ENCODE measurements around the gene ZNF766. TPM values are rescaled to one million over a fixed set of nuclear protein-coding genes. Genes with fewer than 3 reads are reported as not detected.
"Not testable (repeated sequence)": the region's sequence is repeated elsewhere in the genome, so short reads cannot be mapped to it uniquely, and the experiment has no call there.

ZNF766 gene
- total RNA-seq, 2 experiments from 2014 or later, result 18.9 to 23.7 TPM

- CTCF ChIA-PET, result no interaction called here
- Mint-ChIP-seq H3K27ac (no peak overlapping the region), H3K27me3 (ENCODE audit: low read depth) (no peaks in the 10 kb centered on the region), H3K9me3 (ENCODE audit: insufficient read depth) (no peaks in the 10 kb centered on the region), H3K4me1 (ENCODE audit: low read depth) (no peaks in the 10 kb centered on the region), H3K4me3 (no peak overlapping the region), H3K36me3 (ENCODE audit: low read depth) (peaks cover 17% of the 10 kb centered on the region)
- ATAC-seq (no peak), DNase-seq (no peak)
- POLR2A ChIA-PET, result no interaction called here
Measured at GRCh38 chr19:52234406-52234805, 35.0 kb upstream of the ZNF766 start.

- Mint-ChIP-seq H3K4me1 (ENCODE audit: low read depth) (no peaks in the 10 kb centered on the region), H3K4me3 (no peak overlapping the region), H3K27ac (no peak overlapping the region), H3K36me3 (ENCODE audit: low read depth) (no peaks in the 10 kb centered on the region), H3K27me3 (ENCODE audit: low read depth) (no peaks in the 10 kb centered on the region), H3K9me3 (ENCODE audit: insufficient read depth) (no peaks in the 10 kb centered on the region)
- ChIA-PET CTCF (interaction anchor here (0.7 to 1.5 kb wide), 23 partner anchors 8 to 580 kb away, joined by 3 to 27 read pairs (median 4); partner anchors contain the start of genes PPP2R1A and ZNF616), POLR2A (interaction anchor here (1.2 kb wide), 1 partner anchor 48 kb away, joined by 6 read pairs; the partner anchor contains the start of gene PPP2R1A)
- DNase-seq (no peak), ATAC-seq (no peak)
Measured at GRCh38 chr19:52237197-52237596, 32.2 kb upstream of the ZNF766 start.

GRCh38 chr19:52237771-52238400, 31.5 kb upstream of the ZNF766 start:
- no peaks in the 10 kb centered on the region for H3K27me3 Mint-ChIP-seq (ENCODE audit: low read depth)
- H3K36me3 Mint-ChIP-seq (ENCODE audit: low read depth), result no peaks in the 10 kb centered on the region
- ChIA-PET POLR2A (interaction anchor here (1.2 kb wide), 1 partner anchor 48 kb away, joined by 6 read pairs; the partner anchor contains the start of gene PPP2R1A), CTCF (interaction anchor here (0.7 to 1.5 kb wide), 22 partner anchors 9 to 581 kb away, joined by 3 to 27 read pairs (median 4); partner anchors contain the start of genes PPP2R1A and ZNF616)
- H3K9me3 Mint-ChIP-seq (ENCODE audit: insufficient read depth), result no peaks in the 10 kb centered on the region
- H3K4me3 Mint-ChIP-seq, result no peak overlapping the region
- no peak overlapping the region for H3K27ac Mint-ChIP-seq
- H3K4me1 Mint-ChIP-seq (ENCODE audit: low read depth), result no peaks in the 10 kb centered on the region
- ATAC-seq, result peak; percentile 76
- peak; percentile 66 for DNase-seq

- H3K4me3 Mint-ChIP-seq, result no peak overlapping the region
- no peak for ATAC-seq
- ChIA-PET CTCF (no interaction called here), POLR2A (no interaction called here)
- H3K4me1 Mint-ChIP-seq (ENCODE audit: low read depth), result no peaks in the 10 kb centered on the region
- no peak for DNase-seq
- no peaks in the 10 kb centered on the region for H3K27me3 Mint-ChIP-seq (ENCODE audit: low read depth)
- H3K36me3 Mint-ChIP-seq (ENCODE audit: low read depth), result no peaks in the 10 kb centered on the region
- no peak overlapping the region for H3K27ac Mint-ChIP-seq
- no peaks in the 10 kb centered on the region for H3K9me3 Mint-ChIP-seq (ENCODE audit: insufficient read depth)
Measured at GRCh38 chr19:52244021-52244420, 25.4 kb upstream of the ZNF766 start.

GRCh38 chr19:52248241-52248640, 21.1 kb upstream of the ZNF766 start:
- ChIA-PET CTCF (interaction anchor here (0.8 to 1.3 kb wide), 4 partner anchors 11 to 715 kb away, joined by 3 read pairs; no protein-coding TSS in a partner anchor), POLR2A (no interaction called here)
- H3K4me1 Mint-ChIP-seq (ENCODE audit: low read depth), result no peaks in the 10 kb centered on the region
- peak; percentile 57 for ATAC-seq
- no peaks in the 10 kb centered on the region for H3K27me3 Mint-ChIP-seq (ENCODE audit: low read depth)
- DNase-seq, result peak; percentile 65
- H3K4me3 Mint-ChIP-seq, result no peak overlapping the region
- H3K27ac Mint-ChIP-seq, result no peak overlapping the region
- no peaks in the 10 kb centered on the region for H3K36me3 Mint-ChIP-seq (ENCODE audit: low read depth)
- H3K9me3 Mint-ChIP-seq (ENCODE audit: insufficient read depth), result no peaks in the 10 kb centered on the region

- DNase-seq, result no peak
- Mint-ChIP-seq H3K4me3 (no peak overlapping the region), H3K4me1 (ENCODE audit: low read depth) (no peaks in the 10 kb centered on the region), H3K9me3 (ENCODE audit: insufficient read depth) (peaks cover 6% of the 10 kb centered on the region), H3K27me3 (ENCODE audit: low read depth) (peaks cover 2% of the 10 kb centered on the region), H3K27ac (no peak overlapping the region), H3K36me3 (ENCODE audit: low read depth) (no peaks in the 10 kb centered on the region)
- CTCF ChIA-PET, result no interaction called here
- ATAC-seq, result no peak
- POLR2A ChIA-PET, result no interaction called here
Measured at GRCh38 chr19:52258426-52258825, 11.0 kb upstream of the ZNF766 start.

- POLR2A ChIA-PET; ATAC-seq; CTCF ChIA-PET; H3K27me3 Mint-ChIP-seq (ENCODE audit: low read depth); H3K27ac Mint-ChIP-seq; H3K4me3 Mint-ChIP-seq; H3K36me3 Mint-ChIP-seq (ENCODE audit: low read depth); H3K4me1 Mint-ChIP-seq (ENCODE audit: low read depth); DNase-seq: not testable (repeated sequence)
- peaks cover 22% of the 10 kb centered on the region for H3K9me3 Mint-ChIP-seq (ENCODE audit: insufficient read depth)
Measured at GRCh38 chr19:52265556-52265955, 3.8 kb upstream of the ZNF766 start.

- ATAC-seq, result peak; percentile 4
- ChIA-PET POLR2A (interaction anchor here (0.5 kb wide), 1 partner anchor 943 kb away, joined by 5 read pairs; no protein-coding TSS in a partner anchor), CTCF (no interaction called here)
- peaks cover 29% of the 10 kb centered on the region for H3K4me1 Mint-ChIP-seq (ENCODE audit: low read depth)
- H3K27ac Mint-ChIP-seq, result peak overlapping the region; percentile 91
- peak; percentile 36 for DNase-seq
- peaks cover 30% of the 10 kb centered on the region for H3K9me3 Mint-ChIP-seq (ENCODE audit: insufficient read depth)
- peaks cover 52% of the 10 kb centered on the region for H3K36me3 Mint-ChIP-seq (ENCODE audit: low read depth)
- H3K27me3 Mint-ChIP-seq (ENCODE audit: low read depth), result no peaks in the 10 kb centered on the region
- H3K4me3 Mint-ChIP-seq, result peak overlapping the region; percentile 95
Measured at GRCh38 chr19:52270266-52270885, 989 bp downstream of the ZNF766 start.

GRCh38 chr19:52273301-52273700, 3.9 kb downstream of the ZNF766 start:
- Mint-ChIP-seq H3K4me1 (ENCODE audit: low read depth) (peaks cover 30% of the 10 kb centered on the region), H3K9me3 (ENCODE audit: insufficient read depth) (peaks cover 34% of the 10 kb centered on the region), H3K36me3 (ENCODE audit: low read depth) (peaks cover 79% of the 10 kb centered on the region), H3K27ac (no peak overlapping the region), H3K4me3 (no peak overlapping the region), H3K27me3 (ENCODE audit: low read depth) (no peaks in the 10 kb centered on the region)
- CTCF ChIA-PET, result no interaction called here
- POLR2A ChIA-PET, result no interaction called here
- DNase-seq, result no peak
- ATAC-seq, result no peak

- peaks cover 39% of the 10 kb centered on the region for H3K9me3 Mint-ChIP-seq (ENCODE audit: insufficient read depth)
- peaks cover 28% of the 10 kb centered on the region for H3K4me1 Mint-ChIP-seq (ENCODE audit: low read depth)
- ChIA-PET POLR2A (no interaction called here), CTCF (no interaction called here)
- no peaks in the 10 kb centered on the region for H3K27me3 Mint-ChIP-seq (ENCODE audit: low read depth)
- ATAC-seq (no peak), DNase-seq (no peak)
- peaks cover 88% of the 10 kb centered on the region for H3K36me3 Mint-ChIP-seq (ENCODE audit: low read depth)
- no peak overlapping the region for H3K27ac Mint-ChIP-seq
- H3K4me3 Mint-ChIP-seq, result no peak overlapping the region
Measured at GRCh38 chr19:52274191-52274590, 4.8 kb downstream of the ZNF766 start.

GRCh38 chr19:52275988-52276387, 6.6 kb downstream of the ZNF766 start:
- H3K27ac Mint-ChIP-seq, result no peak overlapping the region
- no peaks in the 10 kb centered on the region for H3K27me3 Mint-ChIP-seq (ENCODE audit: low read depth)
- ATAC-seq (no peak), DNase-seq (no peak)
- peaks cover 84% of the 10 kb centered on the region for H3K36me3 Mint-ChIP-seq (ENCODE audit: low read depth)
- peaks cover 39% of the 10 kb centered on the region for H3K9me3 Mint-ChIP-seq (ENCODE audit: insufficient read depth)
- ChIA-PET CTCF (no interaction called here), POLR2A (no interaction called here)
- peaks cover 17% of the 10 kb centered on the region for H3K4me1 Mint-ChIP-seq (ENCODE audit: low read depth)
- no peak overlapping the region for H3K4me3 Mint-ChIP-seq

GRCh38 chr19:52277471-52277870, 8.1 kb downstream of the ZNF766 start:
- Mint-ChIP-seq H3K27me3 (ENCODE audit: low read depth) (no peaks in the 10 kb centered on the region), H3K36me3 (ENCODE audit: low read depth) (peaks cover 84% of the 10 kb centered on the region), H3K27ac (no peak overlapping the region), H3K4me3 (no peak overlapping the region), H3K4me1 (ENCODE audit: low read depth) (peaks cover 9% of the 10 kb centered on the region), H3K9me3 (ENCODE audit: insufficient read depth) (peaks cover 35% of the 10 kb centered on the region)
- no peak for ATAC-seq
- DNase-seq, result no peak
- CTCF ChIA-PET, result no interaction called here
- POLR2A ChIA-PET, result no interaction called here
